C4-2B (cell line): Measurements from ENCODE around the gene GIPC1.

Source experiments
- H3K27ac ChIP-seq: fragments of 450-650 bp; 2 replicates; pipeline ENCODE4 v1.5.1; 2017
- CTCF ChIP-seq: fragments of 450-650 bp; conservative IDR thresholded peaks from 2 replicates; pipeline ENCODE4 v1.5.1; 2017; ENCODE audit warnings: mild to moderate bottlenecking
- ZFX ChIP-seq: fragments of 450-650 bp; IDR thresholded peaks from 2 replicates; pipeline ENCODE4 v1.6.1; 2017

GIPC1 gene

GRCh38 chr19:14526423-14526822 lies 30.5 kb upstream of the GIPC1 start:
- TF ChIP-seq CTCF (no peak), ZFX (no peak)

GRCh38 chr19:14525729-14526128 lies 29.8 kb upstream of the GIPC1 start:
- TF ChIP-seq CTCF = no peak
- TF ChIP-seq ZFX = no peak
- H3K27ac ChIP-seq = no peak overlapping the region

More at GRCh38 chr19:14526423-14526822, 30.5 kb upstream of the GIPC1 start:
- H3K27ac ChIP-seq = no peak overlapping the region

- TF ChIP-seq CTCF (no peak), ZFX (no peak)
- no peak overlapping the region for H3K27ac ChIP-seq
Observed at GRCh38 chr19:14520543-14520942, 24.6 kb upstream of the GIPC1 start.

GRCh38 chr19:14519860-14520407 lies 24.0 kb upstream of the GIPC1 start:
- peak overlapping the region; percentile 97 for H3K27ac ChIP-seq

GRCh38 chr19:14519245-14519859 lies 23.4 kb upstream of the GIPC1 start:
- peak overlapping the region; percentile 97 for H3K27ac ChIP-seq
- TF ChIP-seq CTCF (no peak), ZFX (no peak)

More at GRCh38 chr19:14519860-14520407, 24.0 kb upstream of the GIPC1 start:
- TF ChIP-seq CTCF (no peak), ZFX (no peak)

- TF ChIP-seq CTCF = no peak
- peak; percentile 96 for TF ChIP-seq ZFX
- H3K27ac ChIP-seq = peak within 1 kb of the TSS; percentile 97
Observed at GRCh38 chr19:14517840-14518505, 22.0 kb upstream of the GIPC1 start, which contains the start of gene DNAJB1. Gene DNAJB1, minus strand, starts transcription at chr19:14518397. Its CDS starts 48 bp downstream, at chr19:14518349.

GRCh38 chr19:14517446-14517839 lies 21.5 kb upstream of the GIPC1 start:
- peak overlapping the region; percentile 97 for H3K27ac ChIP-seq
- no peak for TF ChIP-seq CTCF
- no peak for TF ChIP-seq ZFX
